SH-SY5Y (cell line): ENCODE measurements around the gene NAXD.

Source experiments
- GATA2 ChIP-seq: IDR thresholded peaks from 2 replicates; pipeline ENCODE4 v1.6.1; 2011; ENCODE audit warnings: mild to moderate bottlenecking, low read depth, low read length
- GATA3 ChIP-seq: IDR thresholded peaks from 2 replicates; pipeline ENCODE4 v1.6.1; 2011; ENCODE audit warnings: low read depth, mild to moderate bottlenecking, low read length, moderate library complexity

GRCh38 chr13:110634558-110634957 lies 19.2 kb downstream of the NAXD start:
- TF ChIP-seq GATA2 (no peak), GATA3 (no peak)
